Measurements from ENCODE around the gene SLC2A1.

Gene SLC2A1

DNA sequence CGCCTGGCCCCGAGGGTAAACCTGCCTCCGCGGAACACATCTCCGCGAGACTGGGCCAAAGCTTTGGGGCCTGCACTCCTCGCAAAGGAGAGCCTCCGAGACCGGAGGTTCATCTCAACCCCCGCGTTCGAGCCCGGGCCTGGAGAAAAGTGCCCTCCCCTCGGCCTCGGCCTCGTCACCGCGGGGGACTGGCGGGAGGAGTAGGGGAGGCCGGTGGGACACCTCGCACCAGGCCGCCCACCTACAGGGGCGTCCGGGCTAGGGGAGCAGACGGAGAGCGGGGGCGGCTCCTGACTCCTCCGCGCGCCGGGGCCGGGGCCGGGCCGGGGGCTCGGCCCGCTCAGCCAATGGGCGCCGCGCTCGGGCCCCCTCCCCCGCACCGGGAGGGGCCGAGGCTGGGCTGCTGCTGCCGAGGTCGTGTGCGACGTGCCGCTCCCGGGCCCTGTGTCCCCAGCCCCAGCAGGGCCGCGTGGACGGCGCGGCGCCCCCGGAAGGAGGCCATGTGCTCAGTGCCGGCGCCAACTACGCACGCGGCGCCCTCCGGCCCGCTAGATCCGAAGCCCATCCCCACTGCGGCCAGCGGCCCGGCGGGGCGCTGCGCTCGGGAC, 684 bp downstream of the SLC2A1 start:
- DNase-seq: peak; percentile 66

DNA sequence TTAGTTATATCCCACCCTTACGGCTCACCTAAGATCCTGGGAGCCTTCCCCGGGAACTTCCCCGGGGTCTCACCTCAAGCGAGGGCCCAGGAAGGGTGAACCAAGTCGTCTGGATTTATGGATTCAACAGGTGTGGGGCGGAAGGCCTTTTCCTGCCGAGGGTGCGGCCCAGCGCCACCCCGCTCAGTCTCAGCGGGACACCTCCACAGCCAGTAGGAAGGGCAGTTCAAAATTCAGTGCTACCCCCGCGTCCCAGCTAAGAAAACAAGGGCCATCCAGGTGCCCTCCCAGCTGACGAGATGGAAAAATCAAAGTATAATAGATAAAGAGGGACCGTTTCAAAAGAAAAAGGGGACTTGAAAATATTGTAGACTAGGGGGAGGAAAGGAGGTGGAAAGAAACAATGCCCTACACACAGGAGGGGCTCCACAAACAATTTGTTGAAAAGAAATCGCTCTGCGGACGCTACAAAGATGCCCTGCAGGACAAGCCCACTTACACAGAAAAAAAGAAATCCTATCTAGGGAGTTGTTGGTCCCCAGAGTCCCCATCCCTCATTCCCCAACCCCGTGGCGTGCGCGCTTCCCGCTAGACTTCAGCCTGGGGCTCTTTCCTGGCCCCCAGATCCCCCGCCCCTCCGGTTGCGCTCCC, 1.3 kb downstream of the SLC2A1 start:
- DNase-seq: no peak

DNA sequence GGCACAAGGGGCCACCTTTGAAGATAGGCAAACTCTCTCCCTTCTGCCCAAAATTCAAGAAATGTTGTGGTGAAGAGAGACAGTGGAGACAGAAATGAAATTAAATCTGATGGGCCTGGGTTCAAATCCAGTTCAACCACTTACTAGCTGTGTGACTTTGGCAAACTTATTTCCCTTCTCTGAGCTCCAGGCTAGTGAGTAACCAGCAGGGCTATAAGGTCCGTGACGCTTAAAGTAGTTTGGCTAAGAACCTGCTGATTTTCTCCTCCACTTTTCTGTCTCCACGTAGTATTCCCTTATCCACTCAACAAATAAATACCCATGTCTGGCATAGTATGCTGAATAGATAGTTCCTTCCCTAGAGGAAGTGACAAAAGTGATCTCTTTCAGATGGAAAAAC, 1.9 kb downstream of the SLC2A1 start:
- DNase-seq: no peak

DNA sequence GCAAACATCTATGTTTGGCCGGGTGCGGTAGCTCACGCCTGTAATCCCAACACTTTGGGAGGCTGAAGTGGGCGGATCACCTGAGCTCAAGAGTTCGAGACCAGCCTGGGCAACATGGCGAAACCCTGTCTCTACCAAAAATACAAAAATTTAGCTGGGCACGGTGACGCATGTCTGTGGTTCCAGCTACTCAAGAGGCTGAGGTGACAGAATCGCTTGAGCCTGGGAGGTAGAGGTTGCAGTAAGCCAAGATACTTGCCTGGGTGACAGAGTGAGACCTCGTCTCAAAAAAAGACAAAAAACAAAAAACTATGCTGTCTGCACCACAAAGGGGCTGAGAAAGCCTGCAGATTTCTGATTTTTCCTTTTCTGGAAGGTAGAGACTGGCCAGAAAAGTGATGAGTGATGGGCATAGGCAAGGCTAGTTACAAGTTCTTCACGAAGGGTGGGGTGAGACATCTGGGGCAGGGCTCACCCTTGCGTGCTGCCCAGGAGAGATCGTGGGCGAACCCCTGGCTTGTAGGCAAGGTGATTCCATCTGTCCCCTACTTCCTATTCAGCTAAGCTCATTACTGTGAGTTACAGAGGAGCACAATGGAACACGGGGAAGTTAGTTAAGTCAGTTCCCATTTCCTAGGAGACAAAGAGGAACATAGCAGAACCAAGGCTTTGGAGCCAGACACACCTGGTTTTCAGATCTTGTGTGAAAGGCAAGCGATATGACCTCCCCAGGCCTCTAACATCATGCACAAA, 3.2 kb downstream of the SLC2A1 start:
- no peak for DNase-seq

DNA sequence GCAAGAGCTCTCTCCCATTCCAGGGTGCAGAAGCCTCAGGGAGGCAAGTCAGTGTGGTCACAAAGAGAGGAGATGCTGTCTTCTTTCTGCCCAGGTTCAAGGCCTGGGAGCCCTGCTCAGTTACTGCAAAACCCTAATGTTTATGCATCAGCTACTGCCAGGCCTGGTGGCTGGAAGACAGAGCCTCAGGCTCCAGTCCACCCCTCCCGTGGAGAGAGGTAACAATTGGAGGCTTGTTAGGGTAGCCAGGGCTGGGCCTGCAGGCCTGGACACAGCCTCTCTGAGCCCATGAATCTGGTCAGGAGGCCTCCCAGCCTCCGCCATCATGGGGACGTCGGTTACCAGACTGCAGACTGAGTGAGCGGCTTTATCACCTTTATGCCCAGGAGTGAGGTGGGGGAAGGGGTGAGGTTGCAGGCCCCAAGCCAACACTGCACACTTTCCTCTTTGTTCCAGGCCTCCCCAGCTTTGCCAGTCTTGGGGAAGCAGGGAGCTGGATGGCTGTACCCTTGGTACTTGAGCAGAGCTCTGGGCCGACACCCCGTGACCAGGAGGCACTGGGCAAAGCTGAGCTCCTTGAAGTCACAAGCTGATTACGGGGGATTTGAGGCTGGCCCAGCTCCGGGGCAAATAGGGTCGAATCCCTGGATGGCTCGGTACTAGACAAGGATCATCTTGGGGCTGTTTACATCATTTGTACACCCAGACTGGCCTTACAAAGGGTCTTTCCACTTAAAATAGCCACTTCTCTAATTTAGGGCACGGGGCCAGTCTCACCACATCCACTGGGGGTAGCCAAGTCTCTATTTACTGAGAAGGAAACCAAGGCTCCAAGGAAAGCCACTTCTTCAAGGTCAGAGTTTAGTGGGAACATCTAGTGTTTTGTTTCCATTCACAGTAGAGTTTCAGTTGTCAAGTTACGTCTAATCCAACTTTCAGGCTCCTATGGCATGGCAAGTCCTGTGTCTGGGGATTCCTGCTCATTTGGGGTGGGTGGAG, 5.2 kb downstream of the SLC2A1 start:
- DNase-seq: no peak

DNA sequence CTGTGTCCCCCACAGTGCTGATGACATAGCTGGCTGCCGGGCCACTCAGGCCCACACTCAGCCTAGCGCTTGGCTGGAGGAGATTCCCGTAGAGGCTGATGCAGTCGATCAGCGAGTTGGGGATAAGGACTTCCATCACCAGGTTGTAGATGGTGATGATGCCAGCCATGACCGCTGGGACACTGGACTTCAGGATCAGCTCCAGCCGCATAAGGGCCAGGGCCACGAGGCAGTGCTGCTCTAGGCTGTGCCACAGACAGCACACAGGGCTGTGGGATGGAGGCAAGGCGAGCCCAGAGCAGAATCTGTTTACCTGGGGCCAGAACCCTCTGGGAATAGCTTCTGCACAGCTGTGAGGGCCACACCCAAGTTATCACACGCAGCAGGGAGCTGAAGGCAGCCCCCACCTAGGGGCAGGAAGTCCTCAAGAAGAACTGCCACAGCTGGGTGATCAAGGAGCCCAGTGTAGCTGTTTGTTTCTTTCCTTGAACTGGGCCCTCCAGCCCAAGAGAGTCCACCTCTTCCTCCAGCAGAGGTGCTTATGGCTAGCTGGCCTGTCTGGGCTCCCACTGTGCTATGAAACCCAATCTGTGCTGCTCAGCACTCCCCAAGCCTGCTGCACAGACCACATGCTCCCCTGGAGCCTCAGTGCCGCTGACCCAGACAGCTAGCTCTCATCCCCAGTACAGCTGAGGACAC, 6.2 kb downstream of the SLC2A1 start:
- DNase-seq: peak; percentile 49

DNA sequence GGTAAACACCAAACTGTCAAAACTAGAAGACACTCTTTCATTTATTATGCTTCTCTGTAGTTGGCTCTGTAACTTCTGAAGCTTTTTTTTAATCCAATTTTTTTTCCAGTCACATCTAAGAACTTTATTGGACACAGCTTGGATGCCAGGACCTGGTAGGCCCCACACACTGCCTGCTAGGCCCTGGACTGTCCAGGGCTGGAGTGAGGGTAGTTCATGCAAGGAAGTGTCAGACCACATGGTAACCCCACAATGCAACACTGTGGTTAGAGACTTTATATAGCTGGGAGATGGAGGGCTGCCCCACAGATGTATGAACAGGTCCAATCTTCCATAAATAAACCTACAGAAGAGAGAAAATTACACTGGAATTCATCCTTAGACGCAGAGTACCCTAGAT, 7.1 kb downstream of the SLC2A1 start:
- no peak for DNase-seq

DNA sequence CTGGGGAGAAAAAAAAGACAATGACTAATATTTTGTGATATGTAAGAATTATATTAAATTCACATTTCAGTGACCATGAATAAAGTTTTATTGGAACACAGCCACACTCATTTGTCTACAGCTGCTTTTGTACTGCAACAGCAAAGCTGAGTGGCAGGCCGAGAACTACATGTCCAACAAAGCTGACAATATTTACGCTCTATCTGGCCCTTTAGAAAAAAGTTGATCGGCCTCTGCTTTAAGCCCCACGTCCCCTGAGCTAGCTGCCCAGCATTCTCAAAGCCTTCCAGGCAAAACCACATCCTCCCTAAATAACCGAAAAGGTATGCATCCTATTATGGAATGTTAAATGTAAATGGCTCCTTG, 8.6 kb downstream of the SLC2A1 start:
- no peak for DNase-seq

DNA sequence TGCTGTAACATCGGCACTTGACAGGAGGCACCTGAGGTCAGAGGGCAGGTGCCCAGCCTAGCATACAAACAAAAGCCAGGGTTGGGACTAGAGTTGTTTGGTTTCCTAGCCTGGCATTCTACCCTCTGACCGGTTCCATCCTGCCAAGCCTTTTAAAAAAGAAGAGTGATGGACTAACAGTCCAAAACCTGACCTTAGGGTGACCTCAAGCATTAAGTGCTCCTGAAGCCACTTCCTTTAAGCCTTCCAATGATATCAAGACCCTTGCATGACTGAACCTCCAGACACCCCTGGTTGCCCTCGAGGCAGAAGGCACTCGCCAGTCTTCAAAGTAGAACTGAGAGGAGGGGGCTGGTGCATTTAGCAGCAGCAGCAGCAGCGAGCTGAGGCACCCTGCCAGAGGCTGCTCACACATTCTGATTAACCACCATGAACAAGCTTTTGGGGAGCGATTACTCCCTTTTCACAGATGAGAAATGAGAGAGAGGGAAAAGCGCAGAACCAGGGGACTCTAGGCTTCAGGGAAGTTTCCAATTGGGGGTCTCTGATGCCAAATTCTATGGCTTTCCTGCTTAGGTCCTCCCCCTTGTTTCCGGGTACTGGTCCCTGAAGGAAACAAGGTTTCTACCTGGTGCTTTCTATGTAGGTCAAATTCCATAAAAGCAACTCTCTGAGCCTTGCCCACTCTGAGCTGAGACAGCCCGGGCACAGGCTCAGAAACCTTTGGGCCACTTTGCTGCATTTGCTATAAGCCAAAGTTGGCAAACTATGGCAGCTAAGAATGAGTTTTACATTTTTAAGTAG, 9.2 kb downstream of the SLC2A1 start:
- no peak for DNase-seq

DNA sequence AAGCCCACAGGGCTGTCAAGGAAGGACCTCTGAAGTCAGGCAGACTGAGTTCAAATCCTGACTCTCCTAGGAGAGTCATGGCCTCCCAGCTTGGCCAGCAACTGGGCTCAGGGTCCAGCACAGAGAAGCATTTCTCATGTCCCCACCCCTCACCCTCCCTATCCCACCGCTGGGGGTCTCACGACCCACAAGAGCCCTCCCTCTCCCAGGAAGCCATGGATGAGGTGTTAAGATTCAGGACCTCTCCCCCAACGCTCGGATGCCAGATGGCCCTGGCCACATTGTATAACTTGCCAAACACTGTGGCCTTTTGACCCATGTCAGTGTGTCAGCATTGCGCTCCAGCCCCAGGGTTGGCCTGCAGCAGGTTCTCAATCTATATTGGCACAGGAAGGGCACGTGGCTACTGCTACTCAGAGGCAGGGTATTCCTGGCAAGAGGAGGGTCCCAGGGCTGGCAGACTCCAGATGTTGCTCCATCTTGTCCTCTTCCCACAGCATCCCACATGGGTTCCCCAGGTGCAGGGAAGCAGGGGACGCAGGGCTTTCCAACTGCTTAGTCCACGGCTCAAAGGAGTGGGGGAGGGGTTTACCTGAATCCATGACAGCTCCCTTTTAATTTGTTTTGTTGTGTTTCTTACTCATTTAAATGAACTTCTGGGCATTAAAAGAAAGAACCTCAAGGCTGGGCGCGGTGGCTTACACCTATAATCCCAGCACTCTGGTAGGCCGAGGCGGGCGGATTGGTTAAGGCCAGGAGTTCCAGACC, 10.5 kb downstream of the SLC2A1 start:
- no peak for DNase-seq

DNA sequence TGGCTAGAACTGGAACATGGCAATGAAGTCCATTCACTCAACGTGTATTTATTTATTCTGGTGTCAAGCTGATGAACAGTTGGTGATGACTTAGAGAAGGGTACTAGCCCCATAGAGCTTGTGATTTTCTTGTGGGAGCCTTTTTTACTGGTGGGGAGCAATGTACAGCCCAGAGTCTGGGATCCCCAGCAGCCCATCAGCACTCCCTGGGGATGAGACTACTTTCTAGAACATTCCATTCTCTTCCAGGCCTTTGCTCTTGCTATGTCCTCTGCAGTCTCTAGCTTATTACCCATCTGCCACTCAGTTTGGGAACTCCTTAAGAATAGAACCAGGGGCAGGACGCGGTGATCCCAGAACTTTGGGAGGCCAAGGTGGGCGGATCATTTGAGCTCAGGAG, 11.6 kb downstream of the SLC2A1 start:
- DNase-seq: no peak

DNA sequence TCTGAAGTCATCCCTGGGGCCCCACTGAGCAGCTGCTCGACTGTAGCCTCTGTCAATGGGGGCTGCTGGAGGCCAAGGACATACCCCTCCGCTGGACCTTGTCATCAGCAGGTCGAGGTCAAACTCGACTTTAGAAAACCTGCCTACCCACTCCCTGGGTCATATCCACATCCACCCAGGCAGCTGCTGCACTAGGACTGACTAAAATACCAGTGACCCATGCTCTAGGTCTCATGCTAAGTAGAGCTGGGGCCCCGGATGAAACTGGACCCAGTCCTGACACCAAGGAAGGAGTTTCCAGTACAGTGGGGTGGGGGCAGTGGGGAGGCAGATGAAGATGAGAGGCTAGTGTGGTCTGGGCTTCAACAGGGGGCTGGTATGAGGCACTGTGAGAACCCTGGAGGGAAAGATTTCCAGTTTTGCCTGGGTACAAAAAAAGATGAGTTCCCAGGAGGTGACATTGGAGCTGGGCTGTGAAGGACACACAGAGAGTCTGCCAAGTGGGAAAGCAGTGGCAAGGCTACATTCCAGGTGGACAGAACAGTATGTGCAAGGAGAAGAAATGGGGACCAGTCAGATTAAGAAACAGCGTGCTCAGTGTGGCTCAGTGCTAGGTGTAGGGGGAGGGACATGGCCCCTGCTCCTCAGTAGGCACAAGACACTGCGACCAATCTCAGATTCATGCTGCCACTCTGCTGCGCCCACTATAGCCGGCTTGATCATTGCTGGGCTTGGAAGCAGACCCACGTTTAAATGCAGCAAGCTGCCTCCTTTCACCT, 12.4 kb downstream of the SLC2A1 start:
- DNase-seq: no peak

DNA sequence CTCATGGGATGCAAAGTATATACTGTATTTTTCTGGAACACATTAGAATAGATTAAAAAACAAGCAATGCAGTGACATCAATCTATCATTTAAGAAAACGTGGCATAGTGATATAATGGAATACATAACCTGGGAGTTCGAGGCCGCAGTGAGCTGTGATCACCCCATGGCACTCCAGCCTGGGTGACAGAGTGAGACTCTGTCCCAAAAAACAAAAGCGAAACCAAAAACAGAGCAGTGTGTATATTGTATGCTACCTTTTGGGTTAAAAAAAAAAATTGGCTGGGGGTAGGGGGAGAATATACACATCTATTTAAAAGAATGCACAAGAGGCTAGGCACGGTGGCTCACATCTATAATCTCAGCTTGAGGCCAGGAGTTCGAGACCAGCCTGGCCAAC, 13.5 kb downstream of the SLC2A1 start:
- DNase-seq: peak; percentile 60

DNA sequence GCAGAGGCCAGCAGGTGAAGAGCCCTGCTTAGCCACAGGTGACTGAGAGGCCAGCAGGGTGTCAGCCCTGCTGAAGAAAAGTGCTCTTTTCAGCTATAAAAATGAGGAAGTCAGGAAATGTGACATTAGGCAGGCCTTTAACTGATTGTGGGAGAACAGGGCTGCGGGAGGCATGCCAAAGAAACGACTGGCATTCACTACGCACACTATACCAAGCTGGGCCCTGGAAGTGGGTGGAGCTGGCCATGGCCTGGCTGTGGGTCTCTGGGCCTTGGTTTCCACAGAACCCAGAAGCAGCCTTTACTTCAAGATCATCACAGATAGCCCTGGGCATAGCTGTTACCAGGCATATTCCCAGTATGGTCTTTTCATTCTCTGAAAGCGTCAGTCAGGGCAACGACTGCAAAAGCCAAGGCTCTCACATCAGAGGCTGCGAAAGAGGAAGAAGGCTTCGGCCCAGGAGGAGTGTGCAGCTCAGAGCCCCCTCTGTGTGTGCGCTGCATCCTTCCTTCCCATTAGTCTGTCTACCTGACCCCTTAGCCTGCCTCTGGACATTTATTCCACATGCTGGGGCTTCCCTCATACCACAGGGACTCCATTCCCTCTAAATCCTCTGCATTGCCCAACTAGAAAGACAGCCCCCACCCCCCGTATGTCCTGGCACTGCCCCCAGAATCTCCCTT, 14.3 kb downstream of the SLC2A1 start:
- no peak for DNase-seq

DNA sequence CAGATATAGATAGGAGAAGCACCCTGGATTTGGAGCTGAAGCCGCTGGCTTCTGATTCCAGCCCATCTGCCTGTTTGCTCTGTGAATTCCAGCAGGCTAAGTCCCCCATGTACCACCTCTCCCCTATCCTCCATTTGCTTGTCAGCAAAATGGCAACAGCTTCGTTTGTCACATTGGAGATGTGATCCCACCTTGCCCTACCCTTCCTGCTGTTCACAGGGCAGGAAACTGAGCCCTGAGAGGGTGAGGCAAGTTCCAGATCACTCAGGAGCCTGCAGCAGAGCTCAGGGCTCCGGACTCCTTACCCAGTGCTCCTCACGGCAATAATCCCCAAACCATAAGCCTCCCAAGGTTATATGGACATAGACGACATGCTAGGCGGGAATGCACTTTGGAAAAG, 14.9 kb downstream of the SLC2A1 start:
- no peak for DNase-seq

DNA sequence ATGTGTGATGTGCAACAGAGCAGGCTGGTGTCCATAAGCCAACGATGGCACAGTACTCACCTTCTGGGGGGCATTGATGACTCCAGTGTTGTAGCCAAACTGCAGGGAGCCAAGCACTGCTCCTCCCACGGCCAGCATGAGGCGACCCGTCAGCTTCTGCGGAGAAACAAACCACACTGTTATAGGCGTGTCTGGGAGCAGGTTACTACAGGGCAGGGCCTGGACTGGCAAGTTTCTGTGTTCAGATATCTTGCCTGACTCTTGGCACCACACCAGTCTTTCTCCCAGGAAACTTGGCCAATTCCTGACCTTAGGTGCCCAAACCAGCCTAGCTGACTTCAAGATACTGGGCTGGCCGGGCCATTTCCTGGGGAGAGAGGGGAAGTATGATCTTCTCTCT, 15.5 kb downstream of the SLC2A1 start:
- peak; percentile 51 for DNase-seq

DNA sequence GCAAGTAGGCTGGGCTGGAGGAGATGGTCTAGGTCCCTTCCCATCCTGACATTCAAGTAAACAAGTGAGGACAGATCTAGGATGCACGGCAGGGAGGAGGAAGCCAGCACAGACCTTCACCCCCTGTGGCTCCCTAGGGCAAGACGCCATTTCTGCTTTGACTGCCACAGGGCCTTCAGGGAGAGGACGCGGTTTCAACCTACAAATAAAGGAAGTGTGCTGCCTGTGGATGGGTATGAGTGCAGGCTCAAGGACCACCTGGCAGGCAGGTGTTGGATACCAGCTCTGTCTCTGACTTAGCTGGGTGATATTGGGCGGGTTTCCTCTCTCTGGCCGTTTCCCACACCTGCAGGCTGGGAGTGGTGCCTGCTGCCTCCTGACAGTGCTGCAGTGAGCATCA, 16.2 kb downstream of the SLC2A1 start:
- DNase-seq: no peak

DNA sequence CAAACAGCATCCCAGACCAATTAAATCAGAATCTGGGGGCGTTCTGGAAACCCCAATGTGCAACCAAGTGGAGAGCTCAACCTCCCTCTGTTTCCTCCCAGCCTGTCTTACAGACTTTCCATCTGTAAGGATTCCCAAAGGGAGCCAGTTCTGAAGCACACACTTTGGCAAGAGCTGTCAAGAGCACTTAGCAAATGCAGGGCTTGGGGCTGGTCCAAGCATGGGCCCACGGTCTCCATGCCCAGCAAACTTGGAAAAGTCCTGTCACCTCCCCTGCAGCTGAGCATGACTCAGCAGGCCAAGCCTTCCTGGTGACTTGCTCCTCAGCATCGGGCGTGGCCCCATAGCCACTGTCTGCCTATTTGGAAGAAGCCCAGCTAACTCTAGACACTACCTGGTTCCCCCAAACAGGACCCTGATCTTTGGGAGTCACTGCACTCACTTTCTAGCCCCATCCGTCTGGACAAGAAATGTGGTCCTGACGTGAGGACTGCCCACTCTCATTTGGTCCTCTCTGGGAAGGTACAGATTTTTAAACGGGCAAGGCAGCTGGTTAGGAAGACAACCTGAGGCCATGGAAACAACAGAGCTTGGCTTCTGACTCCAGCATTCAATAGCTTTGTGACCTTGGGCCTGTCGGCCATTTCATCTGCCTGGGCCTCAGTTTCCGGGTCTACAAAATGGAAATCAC, 16.9 kb downstream of the SLC2A1 start:
- no peak for DNase-seq
